Smooth muscle cell of the umbilical artery (primary cell): ENCODE measurements around the gene COCH. TPM values are rescaled to one million over a fixed set of nuclear protein-coding genes. Genes with fewer than 3 reads are reported as not detected.

Experiments
- total RNA-seq: library from RNA; depleted of rRNA; stranded (reverse); fragments of >200 nt; gene quantifications from 2 replicates; pipeline ENCODE4 v1.2.3, GENCODE V29; 2014

Gene COCH
- total RNA-seq: 0.32 TPM in 1 of 2 replicates, not detected in the other

DNA sequence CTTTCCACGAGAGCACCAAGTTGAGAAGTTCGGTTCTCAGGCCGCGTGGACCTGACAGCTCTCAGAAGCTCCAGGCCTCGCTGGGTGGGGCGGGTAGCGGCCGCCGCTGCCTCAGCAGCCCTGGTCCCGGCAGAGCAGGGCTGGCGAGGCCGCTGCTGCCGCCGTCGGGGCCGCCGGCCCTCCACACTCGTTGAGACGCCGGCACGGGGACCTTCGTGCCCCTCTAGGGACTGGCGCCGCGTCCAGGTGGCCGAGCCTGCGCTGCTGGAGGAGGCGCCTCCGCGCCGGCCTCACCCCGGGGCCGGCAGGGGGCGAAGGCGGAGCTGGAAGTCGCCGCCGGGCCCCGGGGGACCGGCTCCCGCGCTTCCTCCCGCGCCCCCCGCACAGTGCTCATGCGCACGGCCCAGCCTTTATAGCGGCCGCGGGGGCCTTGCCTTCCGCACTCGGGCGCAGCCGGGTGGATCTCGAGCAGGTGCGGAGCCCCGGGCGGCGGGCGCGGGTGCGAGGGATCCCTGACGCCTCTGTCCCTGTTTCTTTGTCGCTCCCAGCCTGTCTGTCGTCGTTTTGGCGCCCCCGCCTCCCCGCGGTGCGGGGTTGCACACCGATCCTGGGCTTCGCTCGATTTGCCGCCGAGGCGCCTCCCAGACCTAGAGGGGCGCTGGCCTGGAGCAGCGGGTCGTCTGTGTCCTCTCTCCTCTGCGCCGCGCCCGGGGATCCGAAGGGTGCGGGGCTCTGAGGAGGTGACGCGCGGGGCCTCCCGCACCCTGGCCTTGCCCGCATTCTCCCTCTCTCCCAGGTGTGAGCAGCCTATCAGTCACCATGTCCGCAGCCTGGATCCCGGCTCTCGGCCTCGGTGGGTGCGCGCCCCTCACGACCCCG lies at the start of gene COCH:
TSS of gene COCH (plus strand) at position 440 of the 879 bp plus-strand sequence. CDS start at position 820, 380 bp downstream.

Other genes starting within 250 kb of the COCH start
- 5.9 and 6.3 TPM in 2 replicates for gene AP4S1, start 151.1 kb downstream of the COCH start, total RNA-seq
- 69.5 and 70.8 TPM in 2 replicates for gene STRN3, start 151.8 kb downstream of the COCH start, total RNA-seq